ENCODE data around the gene TARS1. TPM values are rescaled to one million over a fixed set of nuclear protein-coding genes. Genes with fewer than 3 reads are reported as not detected.

The TARS1 gene
- polyA plus RNA-seq, 1 experiment = 121 TPM

DNA sequence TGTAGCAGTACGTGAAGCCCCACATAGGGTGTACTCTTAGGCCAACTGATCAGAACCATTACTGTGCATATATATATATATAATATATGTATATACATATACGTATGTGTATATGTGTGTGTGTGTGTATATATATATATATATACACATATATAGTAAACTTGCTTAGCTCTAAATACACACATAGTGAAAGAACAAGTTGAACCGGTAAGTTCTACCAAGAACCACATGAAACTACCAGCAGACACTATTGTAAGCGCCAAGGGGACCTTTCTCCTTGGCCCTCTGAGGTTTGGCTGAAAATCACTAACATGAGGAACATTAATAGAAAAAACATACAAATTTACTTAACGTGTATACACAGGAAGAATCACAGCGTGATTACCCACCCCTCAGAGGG lies 1.8 kb upstream of the TARS1 start:
- H3K36me3 ChIP-seq (ENCODE audit: control insufficient read depth, insufficient read depth, low read length) = no peaks in the 10 kb centered on the region
- ChIA-PET POLR2A (no interaction called here), CTCF (interaction anchor here (0.5 to 6.4 kb wide), 3 partner anchors 333 to 531 kb away, joined by 3 to 47 read pairs (median 33); partner anchors contain the start of gene RXFP3)
- TF ChIP-seq, protein P1, sequence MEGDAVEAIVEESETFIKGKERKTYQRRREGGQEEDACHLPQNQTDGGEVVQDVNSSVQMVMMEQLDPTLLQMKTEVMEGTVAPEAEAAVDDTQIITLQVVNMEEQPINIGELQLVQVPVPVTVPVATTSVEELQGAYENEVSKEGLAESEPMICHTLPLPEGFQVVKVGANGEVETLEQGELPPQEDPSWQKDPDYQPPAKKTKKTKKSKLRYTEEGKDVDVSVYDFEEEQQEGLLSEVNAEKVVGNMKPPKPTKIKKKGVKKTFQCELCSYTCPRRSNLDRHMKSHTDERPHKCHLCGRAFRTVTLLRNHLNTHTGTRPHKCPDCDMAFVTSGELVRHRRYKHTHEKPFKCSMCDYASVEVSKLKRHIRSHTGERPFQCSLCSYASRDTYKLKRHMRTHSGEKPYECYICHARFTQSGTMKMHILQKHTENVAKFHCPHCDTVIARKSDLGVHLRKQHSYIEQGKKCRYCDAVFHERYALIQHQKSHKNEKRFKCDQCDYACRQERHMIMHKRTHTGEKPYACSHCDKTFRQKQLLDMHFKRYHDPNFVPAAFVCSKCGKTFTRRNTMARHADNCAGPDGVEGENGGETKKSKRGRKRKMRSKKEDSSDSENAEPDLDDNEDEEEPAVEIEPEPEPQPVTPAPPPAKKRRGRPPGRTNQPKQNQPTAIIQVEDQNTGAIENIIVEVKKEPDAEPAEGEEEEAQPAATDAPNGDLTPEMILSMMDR (IDR thresholded peaks at IDR 0.05; ENCODE audit: insufficient read depth, low read depth, low read length) = no peak
- H3K4me3 ChIP-seq (ENCODE audit: low read depth, low read length) = peak overlapping the region; percentile 70
- no peaks in the 10 kb centered on the region for H3K27me3 ChIP-seq (ENCODE audit: control insufficient read depth, insufficient read depth, low read length)
- DNase-seq (ENCODE audit: low read depth) = no peak

DNA sequence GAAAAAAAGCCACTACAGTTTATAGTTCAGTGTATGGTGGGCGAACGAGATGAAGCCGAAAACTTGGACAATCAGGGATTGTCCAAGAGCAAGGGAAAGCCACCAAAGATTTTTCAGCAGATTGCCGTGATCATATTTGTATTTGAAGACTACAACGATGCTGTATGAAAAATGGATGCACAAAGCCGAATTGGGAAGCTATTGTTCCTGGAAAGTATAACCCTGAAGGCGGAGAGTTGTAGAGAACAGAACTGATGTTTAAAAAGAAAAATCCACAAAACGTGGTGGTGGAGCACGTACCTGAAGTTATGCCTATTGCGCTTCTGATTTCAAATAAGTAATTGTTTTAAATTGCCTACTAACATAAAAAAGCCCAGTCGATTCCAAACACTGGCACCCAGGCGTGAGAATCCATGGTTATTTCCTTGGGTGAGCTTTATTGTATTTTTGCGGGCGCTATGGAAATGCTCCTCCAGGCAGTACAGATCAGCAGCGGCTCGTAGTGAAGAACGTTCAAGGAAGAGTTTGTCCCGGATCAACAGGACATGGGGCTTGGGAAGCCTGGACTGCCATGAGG lies 772 bp upstream of the TARS1 start:
- POLR2A ChIA-PET = interaction anchor here (1.5 kb wide), 1 partner anchor 530 kb away, joined by 4 read pairs; no protein-coding TSS in a partner anchor
- Histone ChIP-seq H3K4me3 (ENCODE audit: low read depth, low read length) (peak overlapping the region; percentile 70), H3K36me3 (ENCODE audit: control insufficient read depth, insufficient read depth, low read length) (no peaks in the 10 kb centered on the region), H3K27me3 (ENCODE audit: control insufficient read depth, insufficient read depth, low read length) (no peaks in the 10 kb centered on the region)
- no peak for DNase-seq (ENCODE audit: low read depth)
- CTCF ChIA-PET = interaction anchor here (5.2 to 6.4 kb wide), 2 partner anchors 495 to 530 kb away, joined by 33 to 47 read pairs; partner anchors contain the start of gene RXFP3
- TF ChIP-seq, protein P1 (IDR thresholded peaks at IDR 0.05; ENCODE audit: insufficient read depth, low read depth, low read length) = no peak

DNA sequence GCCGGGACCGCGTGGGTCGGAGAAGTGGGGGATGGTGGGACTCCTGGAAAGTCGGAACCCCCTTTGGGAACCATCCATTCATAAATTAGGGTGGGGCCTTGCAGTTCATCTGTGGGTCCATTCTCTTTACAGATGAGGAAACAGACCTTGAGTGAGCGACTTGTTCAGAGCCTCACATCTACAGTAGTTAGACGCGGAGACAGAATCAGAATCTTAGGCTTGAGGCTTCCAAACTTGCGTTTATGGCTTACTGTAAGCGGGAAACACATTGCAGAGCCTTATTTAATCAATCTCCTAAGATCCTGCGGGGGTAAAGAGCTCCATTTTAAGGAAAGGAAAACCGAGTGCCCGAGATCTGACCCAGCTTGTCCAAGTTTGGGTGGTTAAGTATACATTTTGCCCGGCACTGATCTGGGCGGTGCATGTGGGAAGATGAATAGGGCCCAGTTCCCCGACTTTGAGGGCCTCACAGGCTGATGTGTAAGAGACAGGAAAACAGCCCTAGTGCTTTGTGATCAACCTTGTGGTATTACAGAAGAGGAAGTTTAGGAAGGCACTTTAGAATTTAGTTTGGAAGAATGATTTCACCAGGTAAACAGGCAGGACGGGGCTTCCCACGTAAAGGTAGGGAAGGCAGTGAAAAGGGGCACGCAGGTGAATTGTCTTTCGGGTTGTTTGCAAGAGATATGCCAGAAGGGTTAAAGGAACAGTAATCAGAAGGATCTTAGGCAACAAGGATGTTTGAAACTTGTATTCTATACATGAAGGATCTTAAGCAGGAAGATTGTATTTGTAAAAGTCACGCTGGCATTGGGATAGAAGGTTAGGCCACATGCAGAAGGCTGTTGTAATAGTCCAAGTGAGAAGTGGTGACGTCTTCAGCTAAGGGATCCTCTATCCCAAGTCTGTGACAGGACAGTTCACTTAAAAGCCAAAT lies 744 bp downstream of the TARS1 start:
- TF ChIP-seq, protein P1 (IDR thresholded peaks at IDR 0.05; ENCODE audit: insufficient read depth, low read depth, low read length) = no peak
- H3K27me3 ChIP-seq (ENCODE audit: control insufficient read depth, insufficient read depth, low read length) = no peaks in the 10 kb centered on the region
- H3K36me3 ChIP-seq (ENCODE audit: control insufficient read depth, insufficient read depth, low read length) = peaks cover 7% of the 10 kb centered on the region
- ChIA-PET POLR2A (interaction anchor here (1.5 kb wide), 1 partner anchor 528 kb away, joined by 4 read pairs; no protein-coding TSS in a partner anchor), CTCF (interaction anchor here (1.0 to 6.4 kb wide), 3 partner anchors 293 to 529 kb away, joined by 3 to 47 read pairs (median 33); partner anchors contain the start of gene RXFP3)
- DNase-seq (ENCODE audit: low read depth) = no peak
- peak overlapping the region; percentile 76 for H3K4me3 ChIP-seq (ENCODE audit: low read depth, low read length)

DNA sequence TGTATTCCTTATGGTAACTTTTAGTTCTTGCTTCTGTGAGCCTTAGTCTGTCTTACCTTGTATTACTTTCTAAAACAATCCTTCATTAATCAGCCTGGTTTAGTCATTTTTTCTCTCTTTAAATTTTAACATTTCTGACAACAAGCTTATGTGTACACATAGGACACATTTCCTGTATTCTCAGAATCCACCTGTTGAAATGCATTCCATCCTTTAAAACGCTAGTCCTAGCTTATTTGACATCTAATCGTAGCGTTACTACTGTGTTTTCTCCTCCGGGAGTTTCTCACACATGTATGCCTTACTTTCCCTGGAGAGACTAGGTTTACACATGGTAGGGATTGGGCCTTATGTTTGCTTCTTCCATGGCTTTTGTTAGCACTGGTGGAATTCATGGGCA lies 3.8 kb downstream of the TARS1 start:
- H3K27me3 ChIP-seq (ENCODE audit: control insufficient read depth, insufficient read depth, low read length) = no peaks in the 10 kb centered on the region
- H3K4me3 ChIP-seq (ENCODE audit: low read depth, low read length) = no peak overlapping the region
- peaks cover 9% of the 10 kb centered on the region for H3K36me3 ChIP-seq (ENCODE audit: control insufficient read depth, insufficient read depth, low read length)
- no peak for DNase-seq (ENCODE audit: low read depth)
- TF ChIP-seq, protein P1 (IDR thresholded peaks at IDR 0.05; ENCODE audit: insufficient read depth, low read depth, low read length) = no peak
- ChIA-PET CTCF (no interaction called here), POLR2A (no interaction called here)

DNA sequence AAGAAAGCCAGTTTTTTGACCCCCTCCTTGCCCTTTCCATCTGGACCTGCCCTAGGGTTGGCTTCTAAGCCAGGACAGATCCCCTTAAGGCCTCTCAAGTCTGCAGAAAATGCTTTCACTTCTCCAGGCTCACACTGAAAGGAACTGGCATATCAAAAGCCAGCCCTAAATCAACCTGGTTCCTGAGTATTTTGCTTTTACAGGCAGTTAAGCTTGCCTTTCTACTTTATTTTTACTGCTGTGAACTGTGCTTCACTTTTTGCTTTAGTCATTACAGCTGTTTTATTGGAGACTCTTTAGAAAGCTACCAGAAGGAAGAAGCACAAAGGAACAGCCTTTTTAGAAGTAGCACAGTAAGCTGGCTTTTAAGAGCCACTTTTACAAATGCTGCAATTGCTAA lies 5.0 kb downstream of the TARS1 start:
- CTCF ChIA-PET = no interaction called here
- Histone ChIP-seq H3K27me3 (ENCODE audit: control insufficient read depth, insufficient read depth, low read length) (no peaks in the 10 kb centered on the region), H3K4me3 (ENCODE audit: low read depth, low read length) (no peak overlapping the region), H3K36me3 (ENCODE audit: control insufficient read depth, insufficient read depth, low read length) (peaks cover 9% of the 10 kb centered on the region)
- TF ChIP-seq, protein P1 (IDR thresholded peaks at IDR 0.05; ENCODE audit: insufficient read depth, low read depth, low read length) = no peak
- DNase-seq (ENCODE audit: low read depth) = no peak
- POLR2A ChIA-PET = no interaction called here

All from BJ (cell line).